ENCODE data around the gene SNRNP35.
A peak's percentile ranks its signal among the peaks of the same experiment; 100 is the strongest.
"Not testable (repeated sequence)": the region's sequence is repeated elsewhere in the genome, so short reads cannot be mapped to it uniquely, and the experiment has no call there.

SNRNP35 gene

GRCh38 chr12:123457980-123458779, at the start of gene SNRNP35:
Gene SNRNP35 (plus strand): TSS chr12:123458139. CDS start chr12:123465541, 7,402 bp downstream.
- no peak for DNase-seq

GRCh38 chr12:123408619-123409018, 49.3 kb upstream of the SNRNP35 start:
- not testable (repeated sequence) for DNase-seq

- not testable (repeated sequence) for DNase-seq
These were observed 48.5 kb upstream of the SNRNP35 start for GRCh38 chr12:123409284-123410040.

- no peak for DNase-seq
These were observed 47.9 kb upstream of the SNRNP35 start for GRCh38 chr12:123410041-123410412.

- DNase-seq = no peak
These were observed 36.6 kb upstream of the SNRNP35 start for GRCh38 chr12:123421314-123421713.

GRCh38 chr12:123427036-123427769, 30.7 kb upstream of the SNRNP35 start:
- DNase-seq = no peak

- DNase-seq = no peak
These were observed 29.3 kb upstream of the SNRNP35 start for GRCh38 chr12:123428591-123428990.

GRCh38 chr12:123429101-123429500, 28.8 kb upstream of the SNRNP35 start:
- not testable (repeated sequence) for DNase-seq

GRCh38 chr12:123431951-123432817, 25.8 kb upstream of the SNRNP35 start:
- DNase-seq = not testable (repeated sequence)

GRCh38 chr12:123433615-123434014, 24.3 kb upstream of the SNRNP35 start:
- DNase-seq = no peak

GRCh38 chr12:123435636-123436016, 22.3 kb upstream of the SNRNP35 start:
- DNase-seq = no peak

GRCh38 chr12:123436017-123436964, 21.6 kb upstream of the SNRNP35 start, which contains the start of gene RILPL2:
Gene RILPL2 (minus strand): TSS chr12:123436684. CDS start chr12:123436420, 264 bp downstream.
- peak; percentile 94 for DNase-seq

GRCh38 chr12:123441523-123442164, 16.3 kb upstream of the SNRNP35 start:
- DNase-seq = no peak

GRCh38 chr12:123442774-123443173, 15.2 kb upstream of the SNRNP35 start:
- no peak for DNase-seq

- DNase-seq = no peak
These were observed 13.6 kb upstream of the SNRNP35 start for GRCh38 chr12:123444092-123445026.

- DNase-seq = no peak
These were observed 12.3 kb upstream of the SNRNP35 start for GRCh38 chr12:123445388-123446332.

GRCh38 chr12:123446333-123446713, 11.6 kb upstream of the SNRNP35 start:
- no peak for DNase-seq

- DNase-seq = no peak
These were observed 8.6 kb upstream of the SNRNP35 start for GRCh38 chr12:123449249-123449733.
